Muscle of back (tissue), 11 donors: Measurements from ENCODE around the gene GRB10. TPM values are rescaled to one million over a fixed set of nuclear protein-coding genes. Genes with fewer than 3 reads are reported as not detected.

Experiments used
- DNase-seq, 3 donors: peaks; one replicate each; pipeline versions ENCODE4 v3.0.0 to v3.0.0-alpha.2; 2013
- polyA plus RNA-seq, 10 donors: library from polyadenylated mRNA; unstranded; fragments of 120-200 nt; gene quantifications; one replicate each; pipeline ENCODE4 v1.2.1, GENCODE V29; 2013; ENCODE audit not compliant: insufficient read length in 10 of 10

GRB10 gene
- polyA plus RNA-seq, 10 donors: 11.5 to 27.6 (median 16.5) TPM

- no peak for DNase-seq
Observed at GRCh38 chr7:50612704-50613103, 170.0 kb downstream of the GRB10 start.

GRCh38 chr7:50610521-50611277, 172.0 kb downstream of the GRB10 start:
- DNase-seq: no peak

DNA sequence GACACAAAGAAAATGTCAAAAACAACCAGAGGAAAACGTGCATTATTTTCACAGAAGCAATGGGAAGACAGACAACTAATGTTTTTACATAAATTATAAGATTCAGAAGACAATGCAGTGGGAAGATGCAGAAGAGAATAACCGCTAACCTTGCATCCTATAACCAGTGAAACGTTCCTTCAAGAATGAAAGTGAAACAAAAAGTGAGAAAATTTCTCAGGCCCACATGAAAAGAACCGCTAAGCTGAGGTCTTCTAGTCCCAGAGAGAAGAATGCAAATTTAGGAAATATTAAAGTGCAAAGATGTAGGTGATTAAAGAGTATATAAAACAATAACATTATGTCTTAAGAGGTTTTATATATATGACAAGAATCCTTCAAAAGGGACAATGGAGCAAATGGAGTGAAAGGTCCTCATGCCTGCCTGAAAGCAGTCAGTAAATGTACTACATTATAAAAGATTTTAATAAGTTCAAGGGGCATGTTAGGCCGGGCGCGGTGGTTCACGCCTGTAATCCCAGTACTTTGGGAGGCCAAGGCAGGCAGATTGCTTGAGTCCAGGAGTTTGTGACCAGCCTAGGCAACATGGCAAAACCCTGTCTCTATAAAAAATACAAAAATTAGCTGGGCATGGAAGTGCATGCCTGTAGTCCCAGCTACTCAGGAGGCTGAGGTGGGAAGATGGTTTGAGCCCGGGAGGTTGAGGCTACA, 174.3 kb downstream of the GRB10 start:
- no peak for DNase-seq

DNA sequence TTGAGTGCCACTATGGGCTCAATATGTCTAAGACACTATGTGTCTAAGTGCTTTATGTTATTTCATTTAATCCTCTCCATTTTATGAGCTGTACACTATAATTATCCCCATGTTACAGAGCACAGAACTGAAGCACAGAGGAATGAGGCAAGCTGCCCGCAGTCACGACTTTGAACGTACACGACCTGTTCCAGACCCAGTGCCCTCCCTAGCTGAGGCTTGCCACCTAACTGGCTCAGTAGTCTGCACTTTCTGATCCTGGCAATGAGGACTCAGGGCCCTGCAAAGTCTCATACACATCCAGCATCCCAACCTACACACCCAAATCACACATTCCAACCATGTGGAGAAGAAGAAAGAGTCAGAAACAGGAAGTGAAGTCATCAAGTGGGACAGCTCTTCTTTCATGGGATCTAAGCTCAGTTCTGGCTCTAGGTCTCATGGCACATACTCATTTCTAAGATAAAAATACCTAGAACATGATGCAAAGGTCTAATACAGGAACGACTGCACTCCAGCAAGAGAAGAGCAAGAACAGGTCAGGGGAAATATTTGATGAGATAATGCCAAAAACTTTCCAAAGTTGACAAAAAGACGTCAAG, 175.1 kb downstream of the GRB10 start:
- no peak for DNase-seq

- no peak for DNase-seq
Observed at GRCh38 chr7:50605059-50605458, 177.6 kb downstream of the GRB10 start.

- DNase-seq: no peak
Observed at GRCh38 chr7:50603287-50603686, 179.4 kb downstream of the GRB10 start.

GRCh38 chr7:50599385-50599784, 183.3 kb downstream of the GRB10 start:
- DNase-seq: no peak

DNA sequence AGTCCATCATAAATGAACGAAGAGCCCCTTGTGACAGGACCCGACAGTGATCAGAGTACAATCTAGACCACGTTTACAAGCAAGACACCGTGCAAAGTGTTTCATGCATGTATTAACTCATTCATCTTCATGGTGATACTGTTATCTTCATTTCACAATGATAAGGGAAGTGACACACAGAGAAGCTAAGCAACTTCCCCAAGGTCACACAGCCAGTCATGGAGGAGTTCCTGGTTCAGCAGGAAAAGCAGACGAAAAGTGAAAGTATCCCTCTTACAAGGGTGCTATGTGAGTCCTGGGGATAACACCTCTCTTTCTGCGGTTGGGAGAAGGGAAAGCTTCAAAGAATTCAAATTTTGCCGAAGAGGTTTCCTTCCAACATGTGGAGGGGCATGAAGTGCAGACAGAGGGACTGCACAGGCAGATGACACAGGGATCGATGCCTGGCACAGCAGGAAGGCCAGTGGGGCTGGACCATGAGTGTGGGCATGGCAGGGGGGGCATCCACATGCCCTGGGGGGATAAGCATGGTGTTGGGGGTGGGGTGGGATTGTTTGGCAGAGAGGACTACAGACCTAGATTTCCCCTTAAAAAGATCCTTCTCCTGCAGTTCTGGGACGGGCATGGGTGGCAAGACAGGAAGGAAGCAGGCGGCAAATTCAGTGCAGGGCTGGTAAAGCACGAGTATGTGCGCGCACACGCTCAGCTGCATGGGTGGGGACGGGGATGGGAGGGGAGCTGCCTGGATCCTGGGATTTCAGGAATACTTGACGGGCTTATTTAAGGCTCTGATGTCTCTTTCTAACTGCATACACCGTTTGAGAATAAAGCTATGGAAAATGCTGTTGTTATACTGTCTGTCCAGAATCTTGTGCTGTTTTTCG, 184.0 kb downstream of the GRB10 start:
- DNase-seq: no peak

- DNase-seq: no peak
Observed at GRCh38 chr7:50596484-50596883, 186.2 kb downstream of the GRB10 start.

DNA sequence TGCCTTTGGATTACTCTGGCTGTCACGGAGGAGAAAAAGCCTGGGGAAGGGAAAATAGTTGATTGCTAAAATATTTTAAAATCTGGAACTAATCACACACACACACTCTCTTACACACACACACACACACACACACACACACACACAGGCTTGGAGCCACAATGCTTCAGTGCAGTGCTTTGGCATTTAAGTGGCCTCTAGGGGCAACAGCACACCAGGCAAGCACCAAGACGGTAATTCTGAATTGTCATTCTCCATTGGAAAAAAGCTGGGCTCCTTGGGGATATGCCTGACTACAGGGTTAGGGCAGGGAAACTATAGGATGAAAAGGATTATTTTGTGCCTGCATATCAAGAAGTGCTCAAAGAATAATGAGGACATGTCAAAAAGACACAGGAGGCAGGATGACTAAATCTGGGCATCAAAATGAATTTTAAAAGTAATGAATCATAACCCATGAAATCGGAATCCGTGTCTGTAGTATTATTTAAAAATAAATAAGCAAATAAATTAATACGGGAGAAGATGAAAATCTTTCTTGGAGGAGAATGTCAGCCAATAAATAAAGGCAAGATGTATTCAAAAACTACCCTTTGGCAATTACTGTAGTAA, 187.1 kb downstream of the GRB10 start:
- DNase-seq: peak in 1 of 3 donors; percentile 18

GRCh38 chr7:50594734-50595485, 187.8 kb downstream of the GRB10 start:
- DNase-seq: no peak

- DNase-seq: no peak
Observed at GRCh38 chr7:50594136-50594535, 188.6 kb downstream of the GRB10 start.

GRCh38 chr7:50592940-50593339, 189.8 kb downstream of the GRB10 start:
- DNase-seq: no peak

GRCh38 chr7:50591480-50592438, 190.9 kb downstream of the GRB10 start:
- no peak for DNase-seq

DNA sequence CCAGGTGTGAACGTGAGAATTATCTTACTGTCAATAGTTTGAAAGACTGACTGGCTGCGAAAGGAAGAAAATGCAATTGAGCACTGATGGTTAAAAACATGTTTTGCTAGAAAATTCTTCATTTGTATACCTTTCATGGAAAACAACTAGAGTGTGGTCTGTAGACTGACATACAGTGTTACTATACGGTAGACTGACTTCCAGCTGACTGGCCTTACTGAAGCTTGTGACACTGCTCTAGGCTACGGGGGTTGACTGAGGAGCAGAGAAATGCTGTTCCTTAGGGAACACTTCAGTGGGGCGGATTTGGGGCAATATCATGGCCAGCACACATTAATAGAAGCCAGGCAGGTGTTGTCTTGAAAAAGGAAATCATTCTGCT, 191.6 kb downstream of the GRB10 start:
- DNase-seq: no peak

GRCh38 chr7:50590535-50590934, 192.2 kb downstream of the GRB10 start:
- DNase-seq: no peak

- DNase-seq: no peak
Observed at GRCh38 chr7:50589364-50589763, 193.3 kb downstream of the GRB10 start.

GRCh38 chr7:50588937-50589336, 193.8 kb downstream of the GRB10 start:
- DNase-seq: no peak

DNA sequence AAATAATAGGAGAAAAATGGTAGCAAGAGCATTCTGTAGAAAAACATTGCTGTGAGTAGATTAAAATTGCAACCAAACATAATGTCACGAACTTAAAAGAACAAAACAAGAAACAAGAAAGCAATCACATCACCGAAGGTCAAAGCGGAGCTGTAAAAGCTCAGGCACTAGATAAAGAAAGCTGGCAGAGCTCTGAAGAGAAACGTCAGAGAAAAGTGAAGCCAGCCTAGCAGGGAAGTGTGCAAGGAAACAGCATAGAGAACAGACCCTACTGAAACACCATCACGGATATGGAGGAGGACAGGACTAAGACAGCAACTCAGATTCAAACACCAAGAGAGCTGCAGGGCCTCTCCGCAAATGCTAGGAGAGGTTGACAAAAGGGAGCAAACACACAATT, 195.0 kb downstream of the GRB10 start:
- no peak for DNase-seq
